Stomach (tissue), 9 donors: Measurements from ENCODE around the gene FETUB. TPM values are rescaled to one million over a fixed set of nuclear protein-coding genes. Genes with fewer than 3 reads are reported as not detected.

Source experiments
- DNase-seq, 2 donors: peaks; one replicate each; pipeline versions ENCODE4 v3.0.0 to v3.0.0-alpha.2; 2013 to 2019
- H3K27ac ChIP-seq, 5 donors: fragments of 200-600 bp in 4 of 5; sonication (generic) in 4 of 5; one replicate each; pipeline ENCODE4 v1.5.1; 2013 to 2019; ENCODE audit warnings: mild to moderate bottlenecking in 1 of 5, moderate library complexity in 1 of 5
- H3K27me3 ChIP-seq, 3 donors: fragments of 200-600 bp; sonication (generic); one replicate each; pipeline ENCODE4 v1.5.1; 2017 to 2019; ENCODE audit warnings: mixed run types in 1 of 3
- H3K36me3 ChIP-seq, 4 donors: fragments of 200-600 bp; sonication (generic); 1 replicate in 3 of 4; 2 replicates in 1 of 4; pipeline ENCODE4 v1.5.1; 2016 to 2019
- H3K4me1 ChIP-seq, 4 donors: fragments of 200-600 bp; sonication (generic); one replicate each; pipeline ENCODE4 v1.5.1; 2016 to 2019
- H3K4me3 ChIP-seq, 4 donors: fragments of 200-600 bp; sonication (generic) in 3 of 4; one replicate each; pipeline ENCODE4 v1.5.1; 2016 to 2019; ENCODE audit warnings: mild to moderate bottlenecking in 1 of 4
- H3K9me3 ChIP-seq, 4 donors: fragments of 200-600 bp; sonication (generic); one replicate each; pipeline ENCODE4 v1.5.1; 2016 to 2019
- EP300 ChIP-seq: sonication (generic); formaldehyde crosslinking; IDR thresholded peaks from one replicate; pipeline ENCODE4 v1.6.1; 2017; ENCODE audit warnings: antibody characterized with exemption
- POLR2A ChIP-seq, 4 donors: fragments of 450-650 bp; IDR thresholded peaks; one replicate each; pipeline ENCODE4 v1.6.1; 2016; ENCODE audit warnings: antibody characterized with exemption in 4 of 4, control low read depth in 2 of 4, mild to moderate bottlenecking in 1 of 4, moderate library complexity in 1 of 4
- POLR2AphosphoS5 ChIP-seq, 3 donors: sonication (generic); formaldehyde crosslinking; IDR thresholded peaks; one replicate each; pipeline ENCODE4 v1.6.1; 2016; ENCODE audit warnings: antibody characterized with exemption in 3 of 3
- WGBS, 5 donors: extraction: QIAGEN DNeasy Blood & Tissue Kit in 3 of 5; methylation state at CpG; one replicate each; pipeline versions ENCODE4 v1.1.5 to v1.1.7; 2013 to 2018; 5-methylcytosine and 5-hydroxymethylcytosine counted together
- intact Hi-C: fragments of 100-400 bp; cut with DNase I; formaldehyde crosslinking; loops from one replicate; pipeline ENCODE4 v1.15.1; 2023; ENCODE audit warnings: low total_unique reads
- polyA plus RNA-seq, 3 donors: library from polyadenylated mRNA; stranded (reverse); fragments of 200-250 nt; gene quantifications; one replicate each; pipeline ENCODE4 v1.2.3, GENCODE V29; 2013
- total RNA-seq, 5 donors: library from RNA; depleted of rRNA; stranded (reverse); fragments of >200 nt; gene quantifications; one replicate each; pipeline versions ENCODE4 v1.1.0 to v1.2.3, GENCODE V29; 2014 to 2016
- TF ChIP-seq, protein P1 (sequence below), 7 experiments: fragments of 450-650 bp in 4 of 7; fragments of 200-600 bp in 3 of 7; sonication (generic) in 3 of 7; IDR thresholded peaks; one replicate each; pipeline ENCODE4 v1.5.1; 2016 to 2019; ENCODE audit warnings: antibody characterized with exemption in 7 of 7, control low read depth in 2 of 7, mild to moderate bottlenecking in 1 of 7
- donor health status: healthy with polysubstance abuse.
- donor health status: Bipolar disorder and iron deficiency.
- donor health status: healthy.

FETUB gene
- total and polyA plus RNA-seq, 8 donors = 0.63 TPM; not detected in 7

DNA sequence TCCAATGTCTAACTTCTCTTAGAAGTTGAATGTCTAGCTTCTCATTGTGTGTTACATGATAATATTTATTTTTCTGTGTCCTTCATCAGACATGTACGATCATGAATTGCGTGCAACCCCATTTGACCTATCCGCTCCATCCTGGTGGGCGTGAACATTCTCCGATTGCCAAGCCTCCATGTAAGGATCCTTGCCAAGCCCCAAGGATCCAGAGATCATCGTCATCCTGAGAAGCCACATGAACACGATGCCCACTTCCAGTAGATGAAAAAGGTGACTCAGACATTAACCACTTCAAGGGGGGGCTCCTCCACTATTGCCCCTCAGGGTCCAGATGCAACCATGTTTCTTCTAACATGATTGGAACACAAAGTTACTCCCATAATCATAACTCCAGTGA is 51.5 kb downstream of the FETUB start:
- intact Hi-C loops = no loop called here
- TF ChIP-seq, protein P1, sequence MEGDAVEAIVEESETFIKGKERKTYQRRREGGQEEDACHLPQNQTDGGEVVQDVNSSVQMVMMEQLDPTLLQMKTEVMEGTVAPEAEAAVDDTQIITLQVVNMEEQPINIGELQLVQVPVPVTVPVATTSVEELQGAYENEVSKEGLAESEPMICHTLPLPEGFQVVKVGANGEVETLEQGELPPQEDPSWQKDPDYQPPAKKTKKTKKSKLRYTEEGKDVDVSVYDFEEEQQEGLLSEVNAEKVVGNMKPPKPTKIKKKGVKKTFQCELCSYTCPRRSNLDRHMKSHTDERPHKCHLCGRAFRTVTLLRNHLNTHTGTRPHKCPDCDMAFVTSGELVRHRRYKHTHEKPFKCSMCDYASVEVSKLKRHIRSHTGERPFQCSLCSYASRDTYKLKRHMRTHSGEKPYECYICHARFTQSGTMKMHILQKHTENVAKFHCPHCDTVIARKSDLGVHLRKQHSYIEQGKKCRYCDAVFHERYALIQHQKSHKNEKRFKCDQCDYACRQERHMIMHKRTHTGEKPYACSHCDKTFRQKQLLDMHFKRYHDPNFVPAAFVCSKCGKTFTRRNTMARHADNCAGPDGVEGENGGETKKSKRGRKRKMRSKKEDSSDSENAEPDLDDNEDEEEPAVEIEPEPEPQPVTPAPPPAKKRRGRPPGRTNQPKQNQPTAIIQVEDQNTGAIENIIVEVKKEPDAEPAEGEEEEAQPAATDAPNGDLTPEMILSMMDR (IDR thresholded peaks at IDR 0.05) = no peak
- TF ChIP-seq EP300 = no peak
- no peak for TF ChIP-seq POLR2A (IDR thresholded peaks at IDR 0.05)
- TF ChIP-seq POLR2AphosphoS5 (IDR thresholded peaks at IDR 0.05) = no peak
- Histone ChIP-seq H3K27ac (no peak overlapping the region), H3K4me3 (no peak overlapping the region), H3K36me3 (no peaks in the 10 kb centered on the region), H3K27me3 (peaks cover 0 to 9% (median 0%) of the 10 kb centered on the region in 3 donors), H3K4me1 (no peaks in the 10 kb centered on the region), H3K9me3 (no peaks in the 10 kb centered on the region)
- WGBS, 5 donors = 86 to 94% (median 92%) methylated on average over 7 of the region's 7 CpGs
- DNase-seq = no peak

DNA sequence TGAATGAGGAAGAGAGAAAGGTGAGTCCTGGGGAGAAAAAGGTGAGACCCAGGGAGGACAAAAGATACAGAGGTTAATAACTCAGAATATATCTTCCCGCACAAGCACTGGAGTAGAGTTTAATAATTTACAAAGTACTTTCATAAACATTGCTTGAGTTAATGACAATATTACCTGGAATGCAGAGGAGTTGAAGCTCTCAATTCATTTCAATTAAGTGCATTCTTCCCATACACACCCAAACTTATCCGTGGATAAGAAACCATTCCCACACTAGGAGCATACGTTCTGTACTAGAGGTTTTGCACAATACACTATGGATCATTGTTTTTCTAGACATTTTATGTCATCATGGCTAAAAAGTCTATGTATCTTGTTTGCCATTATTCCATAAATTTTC is 53.6 kb downstream of the FETUB start:
- Histone ChIP-seq H3K27me3 (peaks cover 0 to 9% (median 0%) of the 10 kb centered on the region in 3 donors), H3K27ac (no peak overlapping the region), H3K9me3 (no peaks in the 10 kb centered on the region), H3K4me1 (no peaks in the 10 kb centered on the region), H3K4me3 (no peak overlapping the region), H3K36me3 (no peaks in the 10 kb centered on the region)
- WGBS, 5 donors = 64 to 81% (median 74%) methylated on average over 3 of the region's 3 CpGs
- intact Hi-C loops = no loop called here
- no peak for TF ChIP-seq POLR2AphosphoS5 (IDR thresholded peaks at IDR 0.05)
- TF ChIP-seq, protein P1 (IDR thresholded peaks at IDR 0.05) = no peak
- no peak for TF ChIP-seq POLR2A (IDR thresholded peaks at IDR 0.05)
- TF ChIP-seq EP300 = no peak
- DNase-seq = no peak

DNA sequence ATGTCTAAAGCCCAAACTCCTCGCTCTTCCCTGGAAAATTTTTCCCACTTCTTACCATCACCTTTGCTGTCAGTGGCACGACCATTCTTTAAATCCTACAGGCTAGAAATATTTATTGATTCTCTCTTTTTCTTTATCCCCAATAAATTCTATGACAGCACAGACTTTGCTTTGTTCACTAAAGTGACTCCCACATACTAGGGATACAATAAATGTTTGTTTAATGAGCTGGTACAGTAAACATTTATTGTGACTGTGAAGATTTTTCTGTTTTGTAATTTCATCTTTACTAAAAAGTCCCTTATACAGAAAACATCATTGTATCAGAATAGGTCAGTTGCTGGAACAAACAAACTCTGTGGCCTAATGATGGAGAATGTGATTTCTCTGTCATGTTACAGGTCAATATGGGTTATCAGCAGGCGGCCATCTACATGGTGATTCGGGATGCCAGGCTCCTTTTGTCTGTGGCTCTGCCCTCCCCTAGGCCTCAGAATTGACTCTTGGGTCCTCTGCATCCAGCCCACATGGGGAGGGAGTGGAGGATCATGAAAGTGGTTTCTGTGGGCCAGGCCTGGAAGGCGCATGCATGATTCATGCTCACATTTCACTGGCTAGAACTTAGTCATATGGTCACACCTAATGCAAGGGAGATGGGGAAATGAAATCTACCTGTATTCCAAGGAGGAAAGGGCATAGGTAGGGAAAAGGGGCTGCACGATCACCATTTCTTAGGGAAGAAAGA is 54.3 kb downstream of the FETUB start:
- WGBS, 5 donors = 76 to 85% (median 81%) methylated on average over 6 of the region's 6 CpGs
- Histone ChIP-seq H3K4me1 (no peaks in the 10 kb centered on the region), H3K36me3 (no peaks in the 10 kb centered on the region), H3K4me3 (no peak overlapping the region), H3K27me3 (peaks cover 0 to 9% (median 0%) of the 10 kb centered on the region in 3 donors), H3K27ac (no peak overlapping the region), H3K9me3 (no peaks in the 10 kb centered on the region)
- TF ChIP-seq POLR2A (IDR thresholded peaks at IDR 0.05) (no peak), EP300 (no peak), POLR2AphosphoS5 (IDR thresholded peaks at IDR 0.05) (no peak)
- TF ChIP-seq, protein P1 (IDR thresholded peaks at IDR 0.05) = no peak
- intact Hi-C loops = no loop called here
- no peak for DNase-seq

DNA sequence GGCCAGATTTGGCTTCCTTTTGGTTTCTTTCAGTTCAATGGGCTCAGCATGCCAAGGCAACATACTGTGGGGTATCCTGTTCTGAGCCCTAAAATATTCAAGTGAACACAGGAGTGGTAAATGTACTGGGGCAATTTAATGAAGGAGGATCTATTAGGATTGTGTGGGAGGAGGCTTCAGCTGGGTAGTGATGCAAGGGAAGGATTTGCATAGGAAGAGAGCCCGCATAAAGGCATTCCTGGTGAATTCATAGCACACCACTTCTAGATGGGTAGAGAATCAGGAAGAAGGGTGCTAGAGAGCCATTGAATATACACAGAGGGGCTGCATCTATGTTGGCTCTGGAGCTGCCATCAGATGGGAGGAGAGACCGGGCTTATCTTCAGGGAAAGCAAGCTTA is 56.3 kb downstream of the FETUB start:
- H3K9me3 ChIP-seq = no peaks in the 10 kb centered on the region
- intact Hi-C loops = no loop called here
- TF ChIP-seq, protein P1 (IDR thresholded peaks at IDR 0.05) = no peak
- TF ChIP-seq EP300 (no peak), POLR2AphosphoS5 (IDR thresholded peaks at IDR 0.05) (no peak), POLR2A (IDR thresholded peaks at IDR 0.05) (no peak)
- H3K27ac ChIP-seq = no peak overlapping the region
- no peaks in the 10 kb centered on the region for H3K36me3 ChIP-seq
- no peak for DNase-seq
- H3K27me3 ChIP-seq = peaks cover 0 to 7% (median 0%) of the 10 kb centered on the region in 3 donors
- 80 to 97% (median 93%) methylated on average over 2 of the region's 2 CpGs for WGBS, 5 donors
- no peaks in the 10 kb centered on the region for H3K4me1 ChIP-seq
- no peak overlapping the region for H3K4me3 ChIP-seq
